HepG2 (cell line): ENCODE data around the gene ST14. TPM values are rescaled to one million over a fixed set of nuclear protein-coding genes. Genes with fewer than 3 reads are reported as not detected.
A peak's percentile ranks its signal among the peaks of the same experiment; 100 is the strongest.

Experiments
- ARID5B ChIP-seq: IDR thresholded peaks from 2 replicates; pipeline ENCODE4 v1.4.0; 2020; ENCODE audit warnings: mild to moderate bottlenecking, missing genetic modification reagents
- ERF ChIP-seq: IDR thresholded peaks from 2 replicates; pipeline ENCODE4 v1.6.1; 2018; ENCODE audit warnings: missing biosample characterization, missing genetic modification reagents
- FOXM1 ChIP-seq: sonication (generic); formaldehyde crosslinking; IDR thresholded peaks from 2 replicates; pipeline ENCODE4 v1.5.0; 2020; ENCODE audit warnings: missing genetic modification reagents
- NFATC3 ChIP-seq: sonication (generic); formaldehyde crosslinking; IDR thresholded peaks from 2 replicates; pipeline ENCODE4 v1.5.1; 2020; ENCODE audit warnings: mild to moderate bottlenecking, missing genetic modification reagents
- NR2F2 ChIP-seq: IDR thresholded peaks from 2 replicates; pipeline ENCODE4 v1.6.1; 2012; ENCODE audit warnings: low read depth, inconsistent platforms, borderline replicate concordance
- PITX1 ChIP-seq: sonication (generic); formaldehyde crosslinking; IDR thresholded peaks from 2 replicates; pipeline ENCODE4 v1.5.1; 2020; ENCODE audit warnings: mild to moderate bottlenecking, missing genetic modification reagents
- SALL1 ChIP-seq: sonication (generic); formaldehyde crosslinking; IDR thresholded peaks from 2 replicates; pipeline ENCODE4 v1.8.0; 2022; ENCODE audit warnings: mild to moderate bottlenecking, missing genetic modification reagents
- TAF1 ChIP-seq: sonication (generic); formaldehyde crosslinking; IDR thresholded peaks from 2 replicates; pipeline ENCODE4 v1.4.0; 2020; ENCODE audit warnings: missing genetic modification reagents
- TMF1 ChIP-seq: sonication (generic); formaldehyde crosslinking; IDR thresholded peaks from 2 replicates; pipeline ENCODE4 v1.8.1; 2022; ENCODE audit warnings: low read depth, missing genetic modification reagents
- ZBTB14 ChIP-seq: sonication (generic); formaldehyde crosslinking; IDR thresholded peaks from 2 replicates; pipeline ENCODE4 v1.4.0; 2020; ENCODE audit warnings: missing genetic modification reagents
- ZHX1 ChIP-seq: sonication (generic); formaldehyde crosslinking; IDR thresholded peaks from 2 replicates; pipeline ENCODE4 v1.8.1; 2022; ENCODE audit warnings: low read depth, mild to moderate bottlenecking, missing genetic modification reagents
- ZNF160 ChIP-seq: sonication (generic); formaldehyde crosslinking; IDR thresholded peaks from 2 replicates; pipeline ENCODE4 v1.8.0; 2022; ENCODE audit warnings: mild to moderate bottlenecking, inconsistent platforms, missing genetic modification reagents
- ZNF234 ChIP-seq: sonication (generic); formaldehyde crosslinking; conservative IDR thresholded peaks from 2 replicates; pipeline ENCODE4 v1.5.1; 2020; ENCODE audit warnings: mild to moderate bottlenecking, missing genetic modification reagents
- ZNF484 ChIP-seq: sonication (generic); formaldehyde crosslinking; IDR thresholded peaks from 2 replicates; pipeline ENCODE4 v1.5.1; 2020; ENCODE audit warnings: mild to moderate bottlenecking, low read depth, missing genetic modification reagents, borderline replicate concordance
- ZNF552 ChIP-seq: sonication (generic); formaldehyde crosslinking; IDR thresholded peaks from 2 replicates; pipeline ENCODE4 v1.9.0; 2022; ENCODE audit warnings: missing genetic modification reagents, mild to moderate bottlenecking, borderline replicate concordance
- ZNF619 ChIP-seq: sonication (generic); formaldehyde crosslinking; IDR thresholded peaks from 2 replicates; pipeline ENCODE4 v1.4.0; 2020; ENCODE audit warnings: mild to moderate bottlenecking, missing genetic modification reagents
- polyA plus RNA-seq, 8 experiments: library from polyadenylated mRNA; depleted of rRNA in 3 of 8; stranded (reverse) in 7 of 8; unstranded in 1 of 8; fragments of >200 nt; fragmentation: Illumina TruSeq in 4 of 8; extraction: Trizol in 4 of 8; gene quantifications; 2 replicates each; pipeline versions ENCODE4 v1.2.1 to v1.2.3, GENCODE V29; 2011 to 2016; ENCODE audit warnings: low read depth in 4 of 8, missing spikeins in 1 of 8, mixed read lengths in 1 of 8; ENCODE audit not compliant: insufficient read depth in 1 of 8
- total RNA-seq, 5 experiments: library from RNA; depleted of rRNA; stranded (reverse); fragments of >200 nt; fragmentation: Illumina TruSeq; extraction: Trizol; gene quantifications; 2 replicates each; pipeline ENCODE4 v1.2.3, GENCODE V29; 2016; ENCODE audit warnings: low read depth in 1 of 5
- TF ChIP-seq, protein P1 (sequence below): sonication (generic); formaldehyde crosslinking; IDR thresholded peaks from 2 replicates; pipeline ENCODE4 v1.4.0; 2020; ENCODE audit warnings: missing genetic modification reagents
- TF ChIP-seq, protein P2 (sequence below): sonication (generic); formaldehyde crosslinking; IDR thresholded peaks from 2 replicates; pipeline ENCODE4 v1.4.0; 2020; ENCODE audit warnings: missing genetic modification reagents

ST14 gene
- total and polyA plus RNA-seq, 2 of the 13 experiments (the other 11 are each of a cell fraction or from before 2014, with no cell fraction given), result 0.88 to 1.4 TPM

- peak; percentile 57; the same call in 1 of the 2 replicates for TF ChIP-seq ARID5B (CRISPR knock-in tag)
- TF ChIP-seq TMF1 (CRISPR knock-in tag), result no peak
- no peak for TF ChIP-seq FOXM1 (CRISPR knock-in tag)
- TF ChIP-seq TAF1 (CRISPR knock-in tag), result no peak
- TF ChIP-seq, protein P1, sequence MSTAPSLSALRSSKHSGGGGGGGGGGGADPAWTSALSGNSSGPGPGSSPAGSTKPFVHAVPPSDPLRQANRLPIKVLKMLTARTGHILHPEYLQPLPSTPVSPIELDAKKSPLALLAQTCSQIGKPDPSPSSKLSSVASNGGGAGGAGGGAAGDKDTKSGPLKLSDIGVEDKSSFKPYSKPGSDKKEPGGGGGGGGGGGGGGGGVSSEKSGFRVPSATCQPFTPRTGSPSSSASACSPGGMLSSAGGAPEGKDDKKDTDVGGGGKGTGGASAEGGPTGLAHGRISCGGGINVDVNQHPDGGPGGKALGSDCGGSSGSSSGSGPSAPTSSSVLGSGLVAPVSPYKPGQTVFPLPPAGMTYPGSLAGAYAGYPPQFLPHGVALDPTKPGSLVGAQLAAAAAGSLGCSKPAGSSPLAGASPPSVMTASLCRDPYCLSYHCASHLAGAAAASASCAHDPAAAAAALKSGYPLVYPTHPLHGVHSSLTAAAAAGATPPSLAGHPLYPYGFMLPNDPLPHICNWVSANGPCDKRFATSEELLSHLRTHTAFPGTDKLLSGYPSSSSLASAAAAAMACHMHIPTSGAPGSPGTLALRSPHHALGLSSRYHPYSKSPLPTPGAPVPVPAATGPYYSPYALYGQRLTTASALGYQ (CRISPR knock-in tag), result no peak
- TF ChIP-seq ZNF160 (CRISPR knock-in tag), result no peak
- TF ChIP-seq, protein P2, sequence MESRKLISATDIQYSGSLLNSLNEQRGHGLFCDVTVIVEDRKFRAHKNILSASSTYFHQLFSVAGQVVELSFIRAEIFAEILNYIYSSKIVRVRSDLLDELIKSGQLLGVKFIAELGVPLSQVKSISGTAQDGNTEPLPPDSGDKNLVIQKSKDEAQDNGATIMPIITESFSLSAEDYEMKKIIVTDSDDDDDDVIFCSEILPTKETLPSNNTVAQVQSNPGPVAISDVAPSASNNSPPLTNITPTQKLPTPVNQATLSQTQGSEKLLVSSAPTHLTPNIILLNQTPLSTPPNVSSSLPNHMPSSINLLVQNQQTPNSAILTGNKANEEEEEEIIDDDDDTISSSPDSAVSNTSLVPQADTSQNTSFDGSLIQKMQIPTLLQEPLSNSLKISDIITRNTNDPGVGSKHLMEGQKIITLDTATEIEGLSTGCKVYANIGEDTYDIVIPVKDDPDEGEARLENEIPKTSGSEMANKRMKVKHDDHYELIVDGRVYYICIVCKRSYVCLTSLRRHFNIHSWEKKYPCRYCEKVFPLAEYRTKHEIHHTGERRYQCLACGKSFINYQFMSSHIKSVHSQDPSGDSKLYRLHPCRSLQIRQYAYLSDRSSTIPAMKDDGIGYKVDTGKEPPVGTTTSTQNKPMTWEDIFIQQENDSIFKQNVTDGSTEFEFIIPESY, result peak; percentile 83
- TF ChIP-seq ZNF484 (CRISPR knock-in tag), result no peak
- no peak for TF ChIP-seq ZHX1 (CRISPR knock-in tag)
- TF ChIP-seq ZNF552 (CRISPR knock-in tag), result no peak
- no peak for TF ChIP-seq ZNF619
- no peak for TF ChIP-seq ZBTB14 (CRISPR knock-in tag)
- TF ChIP-seq ZNF234 (CRISPR knock-in tag), result no peak
- no peak for TF ChIP-seq NFATC3 (CRISPR knock-in tag)
- 0 out of 2 replicates have a peak, but pooled peaks have one; percentile 26 for TF ChIP-seq PITX1 (CRISPR knock-in tag)
- TF ChIP-seq ERF, result no peak
- TF ChIP-seq NR2F2, result peak; percentile 65; the same call in 1 of the 2 replicates
- peak; percentile 22; the same call in 1 of the 2 replicates for TF ChIP-seq SALL1 (CRISPR knock-in tag)
Observed at GRCh38 chr11:130145311-130145812, 14.2 kb upstream of the ST14 start (continued).
